Memory B cell (primary cell): ENCODE measurements around the gene MAPK11.

Experiments used
- ATAC-seq: fragments of 150-1000 bp; cut with Tn5 transposase; 2 replicates; pipeline ENCODE4 v1.10.0; 2021; ENCODE audit warnings: low read depth, mild to moderate bottlenecking, moderate library complexity
- DNase-seq, 2 donors: peaks; one replicate each; pipeline ENCODE4 v3.0.0; 2022; ENCODE audit warnings: low spot score in 2 of 2
- H3K27ac Mint-ChIP-seq: one replicate; pipeline ENCODE4 v1.8.0; 2022; ENCODE audit warnings: mild to moderate bottlenecking, moderate library complexity, mixed read lengths
- H3K27me3 Mint-ChIP-seq: one replicate; pipeline ENCODE4 v1.8.0; 2022; ENCODE audit warnings: mixed read lengths
- H3K36me3 Mint-ChIP-seq: one replicate; pipeline ENCODE4 v1.8.0; 2022; ENCODE audit warnings: mild to moderate bottlenecking, mixed read lengths
- H3K4me1 Mint-ChIP-seq: one replicate; pipeline ENCODE4 v1.8.0; 2022; ENCODE audit warnings: mixed read lengths
- H3K4me3 Mint-ChIP-seq: one replicate; pipeline ENCODE4 v1.8.0; 2022; ENCODE audit warnings: mild to moderate bottlenecking, moderate library complexity, mixed read lengths
- H3K9me3 Mint-ChIP-seq: one replicate; pipeline ENCODE4 v1.8.0; 2022; ENCODE audit warnings: mixed read lengths

MAPK11 gene

DNA sequence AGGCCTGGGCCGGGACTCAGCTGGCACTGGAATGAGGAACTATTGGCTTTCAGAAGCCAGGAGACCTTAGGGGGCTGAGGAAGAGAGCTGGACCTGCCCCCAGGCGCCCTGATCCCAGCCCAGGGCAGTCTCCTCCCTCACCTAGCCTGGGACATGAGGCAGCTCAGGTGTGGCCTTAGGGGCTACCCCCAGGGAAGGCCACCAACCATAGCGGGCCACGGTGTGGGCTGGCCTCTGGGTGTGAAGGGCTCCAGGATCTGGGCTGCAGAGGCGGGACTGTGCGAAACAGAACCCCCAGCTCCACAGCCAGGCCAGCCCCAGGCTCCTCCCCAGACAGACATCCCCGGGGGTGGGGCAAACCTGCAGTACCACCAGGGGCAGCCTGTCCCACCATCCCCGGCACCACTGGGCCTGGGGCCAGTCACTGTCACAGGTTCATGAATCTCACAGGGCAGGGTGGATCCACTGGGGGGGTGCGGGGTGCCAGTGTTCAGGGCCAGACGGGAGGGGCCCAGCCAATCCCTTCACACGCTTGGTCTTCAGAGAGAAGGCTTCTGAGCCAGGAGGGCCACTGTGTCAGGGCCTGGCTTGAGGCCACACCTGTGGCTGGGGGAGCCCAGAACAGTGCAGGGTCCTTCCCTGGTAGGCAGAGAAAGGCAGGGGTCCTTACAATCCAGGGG is 33.8 kb upstream of the MAPK11 start:
- Mint-ChIP-seq H3K27me3 (peaks cover under 1% of the 10 kb centered on the region), H3K27ac (peak overlapping the region; percentile 29), H3K4me1 (peaks cover 50% of the 10 kb centered on the region), H3K9me3 (no peaks in the 10 kb centered on the region), H3K4me3 (peak overlapping the region; percentile 60), H3K36me3 (no peaks in the 10 kb centered on the region)
- ATAC-seq (peak; percentile 31), DNase-seq (peak in 1 of 2 donors; percentile 51)

DNA sequence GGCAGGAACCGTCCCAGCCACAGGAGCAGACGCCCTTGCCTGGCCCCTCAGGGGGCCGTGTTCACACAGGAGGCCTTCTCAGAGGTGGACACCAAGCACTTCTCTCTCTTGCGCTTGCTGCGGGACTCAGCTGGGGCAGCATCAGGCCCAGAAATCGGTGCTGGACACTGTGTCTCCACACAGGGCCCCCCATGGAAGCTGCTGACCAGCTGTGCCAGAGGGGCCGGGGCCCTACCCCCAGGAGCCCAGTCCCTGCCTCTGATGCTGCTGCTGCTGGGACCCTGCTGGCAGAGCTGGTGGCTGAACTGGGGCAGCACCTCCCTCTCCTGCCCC is 33.3 kb upstream of the MAPK11 start:
- Mint-ChIP-seq H3K36me3 (no peaks in the 10 kb centered on the region), H3K4me3 (no peak overlapping the region), H3K9me3 (no peaks in the 10 kb centered on the region), H3K27ac (no peak overlapping the region), H3K4me1 (peaks cover 49% of the 10 kb centered on the region), H3K27me3 (peaks cover 3% of the 10 kb centered on the region)
- DNase-seq (no peak), ATAC-seq (no peak)

DNA sequence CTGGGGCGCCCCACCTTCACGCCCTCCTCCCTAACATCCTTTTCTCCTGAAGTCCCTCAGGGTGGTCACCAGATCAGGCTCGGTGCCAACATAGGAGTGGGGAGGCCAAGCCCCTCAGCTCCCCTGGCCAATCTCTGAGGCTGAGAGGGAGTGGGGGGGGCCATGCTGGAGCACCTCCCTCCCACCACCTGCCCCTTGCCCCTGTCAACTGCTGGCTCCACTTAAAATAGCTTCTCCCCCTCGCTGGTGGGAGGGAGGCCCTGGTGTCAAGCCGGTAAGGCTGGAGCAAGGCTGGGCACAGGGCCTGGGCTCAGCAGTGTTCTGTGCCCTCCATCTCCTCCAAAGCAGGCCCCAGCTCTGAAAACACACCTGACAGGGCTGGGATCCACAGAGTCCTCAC is 32.4 kb upstream of the MAPK11 start:
- no peak overlapping the region for H3K27ac Mint-ChIP-seq
- no peak overlapping the region for H3K4me3 Mint-ChIP-seq
- peaks cover 3% of the 10 kb centered on the region for H3K27me3 Mint-ChIP-seq
- ATAC-seq (no peak), DNase-seq (no peak)
- H3K36me3 Mint-ChIP-seq: no peaks in the 10 kb centered on the region
- no peaks in the 10 kb centered on the region for H3K9me3 Mint-ChIP-seq
- peaks cover 49% of the 10 kb centered on the region for H3K4me1 Mint-ChIP-seq

DNA sequence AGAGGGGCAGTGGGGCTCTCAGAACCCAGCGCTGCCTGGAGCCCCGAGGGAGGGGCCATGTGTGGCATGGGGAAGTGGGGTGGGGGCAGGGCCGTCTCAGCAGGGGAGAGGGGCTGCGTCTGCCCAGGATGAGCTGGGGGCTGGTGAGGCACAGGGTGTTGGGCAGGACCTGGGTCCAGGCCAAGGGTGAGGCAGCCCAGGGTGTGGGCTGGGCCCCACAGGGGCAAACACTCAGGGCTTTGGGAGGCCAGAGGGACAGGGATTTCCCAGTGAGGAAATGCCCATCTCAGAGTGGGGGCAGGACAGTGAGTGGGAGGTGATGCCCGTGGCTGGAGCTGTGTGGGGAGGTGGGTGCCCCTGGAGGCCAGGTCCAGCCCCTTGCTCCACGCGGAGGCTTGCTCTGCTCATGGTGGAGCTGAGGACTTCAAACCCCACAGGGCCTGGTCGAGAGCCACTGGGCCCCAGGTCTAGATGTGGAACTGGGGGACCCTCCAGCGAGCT is 31.9 kb upstream of the MAPK11 start:
- no peak for ATAC-seq
- Mint-ChIP-seq H3K4me1 (peaks cover 52% of the 10 kb centered on the region), H3K36me3 (no peaks in the 10 kb centered on the region), H3K27ac (peak overlapping the region; percentile 85), H3K9me3 (no peaks in the 10 kb centered on the region), H3K4me3 (peak overlapping the region; percentile 54), H3K27me3 (peaks cover 7% of the 10 kb centered on the region)
- DNase-seq: no peak

DNA sequence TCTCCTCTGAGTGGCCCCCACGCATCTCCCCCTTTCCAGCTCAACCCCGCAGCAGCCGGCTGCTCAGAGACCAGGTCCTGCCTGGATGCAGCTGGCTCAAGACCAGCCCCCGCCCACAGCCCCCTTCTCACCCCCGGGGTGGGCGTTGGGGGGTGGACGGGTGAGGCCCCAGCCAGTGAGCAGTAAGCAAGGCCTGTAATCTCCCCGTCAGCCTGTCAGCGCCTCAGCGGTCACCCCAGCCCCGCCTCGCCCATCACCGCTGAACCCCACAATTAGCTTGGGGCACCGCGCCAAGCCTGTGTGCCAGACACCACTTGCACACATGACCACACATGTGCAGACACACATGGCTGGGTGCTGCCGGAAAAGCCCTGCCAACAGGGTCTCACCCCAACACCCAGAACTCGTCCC is 31.4 kb upstream of the MAPK11 start:
- Mint-ChIP-seq H3K27ac (peak overlapping the region; percentile 85), H3K9me3 (no peaks in the 10 kb centered on the region), H3K36me3 (no peaks in the 10 kb centered on the region), H3K4me1 (peaks cover 52% of the 10 kb centered on the region), H3K4me3 (peak overlapping the region; percentile 54), H3K27me3 (peaks cover 7% of the 10 kb centered on the region)
- ATAC-seq (peak; percentile 62), DNase-seq (peak in 1 of 2 donors; percentile 56)

DNA sequence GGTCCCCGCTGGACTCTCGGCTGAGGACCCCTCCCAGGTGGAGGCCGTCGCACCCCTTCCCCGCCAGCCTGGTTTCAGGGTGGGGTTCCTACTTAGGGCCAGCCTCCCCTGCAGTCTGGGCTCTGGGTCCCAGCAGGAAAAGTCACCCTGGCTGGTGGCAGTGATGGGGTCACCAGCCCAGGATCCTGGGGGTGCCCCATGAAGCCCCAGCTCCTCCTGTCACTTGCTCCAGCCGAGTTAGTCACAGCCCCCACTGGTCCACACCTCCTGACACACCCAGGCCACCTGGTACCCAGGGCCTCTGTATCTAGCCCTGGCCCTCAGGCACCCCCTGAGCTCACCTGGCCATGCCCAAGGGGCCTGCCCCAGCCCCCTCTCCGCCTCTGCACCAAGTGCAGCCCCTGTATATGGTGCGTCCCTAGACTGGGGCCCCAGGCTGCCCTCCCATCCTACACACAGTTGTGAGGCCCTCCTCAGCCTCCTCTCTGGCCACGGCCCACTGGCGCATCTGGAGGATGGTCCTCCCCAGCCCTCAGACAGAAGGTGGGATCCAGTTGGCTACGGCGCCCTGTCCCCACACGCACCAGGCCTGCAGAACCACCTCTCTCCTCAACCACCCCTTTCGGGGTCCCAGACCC is 30.6 kb upstream of the MAPK11 start:
- H3K36me3 Mint-ChIP-seq: no peaks in the 10 kb centered on the region
- H3K27me3 Mint-ChIP-seq: peaks cover 7% of the 10 kb centered on the region
- H3K9me3 Mint-ChIP-seq: no peaks in the 10 kb centered on the region
- H3K27ac Mint-ChIP-seq: peak overlapping the region; percentile 53
- ATAC-seq: no peak
- peaks cover 45% of the 10 kb centered on the region for H3K4me1 Mint-ChIP-seq
- DNase-seq: no peak
- peak overlapping the region; percentile 46 for H3K4me3 Mint-ChIP-seq

DNA sequence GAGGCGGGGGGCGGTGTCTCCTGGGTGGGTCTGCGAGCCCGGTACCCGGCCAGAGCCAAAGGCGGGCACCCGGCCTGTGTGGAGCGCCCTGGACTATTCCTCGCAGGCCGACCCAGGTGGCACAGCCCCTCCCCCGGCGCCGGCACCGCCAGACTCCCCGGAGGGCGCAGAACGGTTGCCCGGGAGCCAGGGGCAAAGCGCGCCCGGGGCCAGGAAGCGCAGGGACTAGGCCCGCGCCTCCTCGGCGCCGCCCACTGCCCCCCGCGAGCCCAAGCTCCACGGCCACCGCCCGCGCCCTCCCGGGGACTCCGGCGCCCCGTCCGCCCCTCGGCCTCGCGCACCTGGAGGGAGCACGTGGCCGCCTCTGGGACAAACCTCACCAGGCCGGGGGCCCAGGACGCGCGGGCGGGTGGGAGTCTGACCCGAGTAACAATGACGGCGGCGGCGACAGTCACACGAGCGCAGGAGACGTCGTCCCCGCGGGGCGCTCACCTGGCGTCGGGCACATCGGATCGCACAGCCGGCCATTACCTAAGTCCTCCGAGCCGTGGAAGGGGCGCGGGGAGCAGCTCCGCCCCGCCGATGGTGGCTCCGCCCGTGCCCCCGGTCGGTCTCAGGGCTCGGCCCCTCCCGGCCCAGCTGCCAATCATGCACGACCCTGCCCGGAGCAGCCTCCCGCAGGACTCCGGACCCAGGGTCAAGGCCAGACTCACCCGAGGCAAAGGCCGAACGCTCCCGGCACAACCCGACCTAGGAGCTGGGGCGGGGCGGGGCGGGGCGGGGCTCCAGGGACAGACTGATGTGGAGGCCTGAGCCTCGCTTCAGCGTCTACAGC is 29.8 kb upstream of the MAPK11 start:
- H3K36me3 Mint-ChIP-seq: no peaks in the 10 kb centered on the region
- no peaks in the 10 kb centered on the region for H3K9me3 Mint-ChIP-seq
- H3K27me3 Mint-ChIP-seq: peaks cover 7% of the 10 kb centered on the region
- H3K27ac Mint-ChIP-seq: no peak overlapping the region
- no peak for DNase-seq
- peaks cover 42% of the 10 kb centered on the region for H3K4me1 Mint-ChIP-seq
- H3K4me3 Mint-ChIP-seq: no peak overlapping the region
- no peak for ATAC-seq

DNA sequence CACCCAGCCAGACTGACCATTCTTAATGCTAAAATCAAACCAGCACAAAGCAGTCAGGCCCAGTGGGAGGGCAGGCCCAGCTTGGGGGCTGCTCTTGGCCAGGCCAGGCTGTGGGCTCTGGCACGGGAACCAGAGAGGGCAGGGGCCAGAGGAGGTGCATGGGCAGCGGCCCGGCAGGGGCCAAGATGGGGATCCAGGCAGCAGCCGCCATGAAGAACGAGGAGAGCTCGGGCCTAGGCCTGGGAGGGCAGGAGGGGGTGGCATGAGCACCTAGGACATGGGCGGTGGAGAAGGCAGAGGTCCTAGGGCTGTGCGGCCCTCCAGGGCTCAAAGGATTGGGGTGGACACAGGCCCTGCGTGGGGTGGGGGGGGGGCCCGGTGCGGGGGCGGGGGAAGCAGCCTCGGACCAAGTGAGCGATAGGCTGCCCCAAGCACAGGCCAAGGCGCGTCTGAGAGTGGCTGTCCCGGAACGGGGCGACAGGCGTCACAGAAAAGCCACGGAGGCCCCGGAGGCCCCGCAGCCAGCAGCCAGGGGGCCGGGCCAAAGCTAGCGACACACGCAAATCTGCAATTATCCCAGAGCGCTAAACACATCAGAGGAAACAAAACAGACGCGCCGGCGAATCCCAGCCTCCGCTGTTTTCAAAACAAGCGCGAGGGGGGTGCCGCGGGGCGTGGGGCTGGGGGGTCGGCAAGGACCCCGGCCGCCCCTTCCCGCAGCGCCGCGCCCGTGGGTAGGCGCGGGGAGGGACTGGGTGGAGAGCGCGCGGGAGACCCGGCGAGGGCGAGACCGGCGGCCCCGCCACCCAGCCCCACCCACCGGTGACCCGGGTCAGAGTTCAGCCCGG is 29.0 kb upstream of the MAPK11 start:
- H3K9me3 Mint-ChIP-seq: no peaks in the 10 kb centered on the region
- peak overlapping the region; percentile 73 for H3K4me3 Mint-ChIP-seq
- H3K4me1 Mint-ChIP-seq: peaks cover 34% of the 10 kb centered on the region
- DNase-seq: no peak
- H3K27me3 Mint-ChIP-seq: peaks cover 7% of the 10 kb centered on the region
- ATAC-seq: peak; percentile 43
- H3K27ac Mint-ChIP-seq: peak overlapping the region; percentile 50
- no peaks in the 10 kb centered on the region for H3K36me3 Mint-ChIP-seq

DNA sequence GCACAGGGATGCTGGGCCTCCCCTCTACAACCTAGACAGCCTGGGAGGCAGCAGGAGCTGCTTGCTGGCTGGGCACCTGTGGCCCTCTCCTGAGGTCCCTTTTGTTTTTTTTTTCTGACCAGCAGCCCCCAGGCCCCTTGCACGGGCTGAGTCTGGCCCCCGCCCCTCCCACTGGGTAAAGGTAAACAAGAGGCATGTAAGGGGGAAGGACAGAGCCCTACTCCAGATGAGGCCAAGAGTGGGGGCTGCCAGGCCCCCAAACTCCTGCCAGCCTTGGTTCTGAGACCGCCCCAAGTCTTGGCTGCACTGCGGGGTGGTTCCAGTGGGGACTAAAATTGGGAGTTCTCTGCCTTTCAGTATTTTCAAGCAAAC is 28.1 kb upstream of the MAPK11 start:
- peaks cover 7% of the 10 kb centered on the region for H3K27me3 Mint-ChIP-seq
- H3K9me3 Mint-ChIP-seq: no peaks in the 10 kb centered on the region
- H3K27ac Mint-ChIP-seq: no peak overlapping the region
- H3K4me1 Mint-ChIP-seq: peaks cover 28% of the 10 kb centered on the region
- DNase-seq (no peak), ATAC-seq (no peak)
- H3K4me3 Mint-ChIP-seq: no peak overlapping the region
- H3K36me3 Mint-ChIP-seq: no peaks in the 10 kb centered on the region

DNA sequence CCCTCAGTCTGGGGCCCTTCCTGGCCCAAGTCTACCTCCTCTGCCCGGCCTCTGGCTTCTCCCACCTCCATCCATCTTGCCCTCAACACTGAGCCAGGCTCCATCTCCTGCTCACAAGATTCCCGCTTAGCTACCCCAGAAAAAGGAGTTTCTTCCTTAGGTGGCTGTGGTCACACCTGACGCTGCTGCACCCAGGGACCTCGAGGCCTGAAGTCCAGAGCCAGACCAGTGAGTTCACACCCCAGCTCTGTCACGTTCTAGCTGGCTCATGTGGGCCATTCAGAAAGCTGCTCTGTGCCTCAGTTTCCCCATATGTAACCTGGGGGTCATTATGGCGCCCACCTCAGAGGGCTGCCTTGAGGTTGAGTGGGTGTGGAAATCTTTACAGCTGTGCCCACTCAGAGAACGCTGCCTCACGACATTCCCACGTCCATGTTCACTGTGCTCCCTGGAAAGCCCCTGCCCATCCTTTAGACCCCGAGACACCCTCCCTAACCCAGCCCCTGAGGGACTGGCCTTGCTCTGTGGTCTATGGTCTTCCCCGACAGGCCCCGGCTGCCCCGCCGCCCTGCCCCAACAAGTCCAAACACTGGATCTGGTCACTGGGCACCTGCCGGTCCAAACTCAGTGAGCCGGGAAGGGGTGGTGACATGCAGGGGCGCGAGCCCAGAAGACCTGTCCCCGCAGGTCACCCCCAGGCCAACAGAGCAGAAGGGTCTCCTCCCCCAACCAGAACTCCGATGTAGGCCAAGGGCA is 27.5 kb upstream of the MAPK11 start:
- no peak overlapping the region for H3K27ac Mint-ChIP-seq
- no peak overlapping the region for H3K4me3 Mint-ChIP-seq
- no peaks in the 10 kb centered on the region for H3K36me3 Mint-ChIP-seq
- DNase-seq (no peak), ATAC-seq (no peak)
- H3K9me3 Mint-ChIP-seq: no peaks in the 10 kb centered on the region
- peaks cover 7% of the 10 kb centered on the region for H3K27me3 Mint-ChIP-seq
- peaks cover 27% of the 10 kb centered on the region for H3K4me1 Mint-ChIP-seq

DNA sequence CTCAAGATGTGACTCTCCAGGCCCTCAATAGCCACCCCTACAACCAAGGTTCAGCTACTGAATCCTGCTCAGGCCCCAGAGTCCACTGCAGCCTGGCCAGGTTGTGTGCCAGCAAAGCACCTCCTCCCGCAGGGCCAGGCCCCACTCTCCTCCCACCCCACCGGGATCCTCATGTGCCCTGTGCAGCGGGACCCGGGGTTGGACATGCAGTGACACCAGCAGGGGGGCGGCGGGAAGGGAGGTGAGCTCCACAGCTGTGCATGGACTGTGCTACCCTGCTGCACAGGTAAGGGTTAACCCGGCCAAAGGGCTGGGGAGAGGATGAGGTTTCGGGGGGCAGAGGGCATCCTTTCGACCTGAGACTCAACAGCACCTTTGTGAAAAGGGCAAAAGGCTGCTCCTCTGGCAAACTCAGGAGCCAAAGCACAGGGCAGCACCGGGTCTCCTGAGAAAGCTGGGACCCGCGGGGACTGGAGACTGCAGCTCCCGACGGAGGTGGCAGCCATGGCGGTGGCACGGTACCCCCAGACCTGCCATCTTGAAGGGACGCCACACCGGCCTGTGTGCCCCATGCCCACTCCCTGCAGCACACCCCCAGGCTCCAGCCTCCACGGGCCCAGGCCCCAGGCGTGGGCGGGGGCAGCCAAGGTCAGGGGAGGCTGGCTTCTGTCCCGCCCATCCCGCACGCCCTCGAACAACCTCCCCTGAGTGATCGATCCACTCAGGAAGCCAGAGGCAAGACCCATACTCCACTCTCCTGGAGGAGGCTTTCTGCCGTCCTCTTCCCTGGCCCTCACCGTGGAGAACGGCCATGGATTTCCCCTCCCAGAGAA is 26.7 kb upstream of the MAPK11 start:
- H3K36me3 Mint-ChIP-seq: no peaks in the 10 kb centered on the region
- peaks cover 27% of the 10 kb centered on the region for H3K4me1 Mint-ChIP-seq
- no peaks in the 10 kb centered on the region for H3K9me3 Mint-ChIP-seq
- no peak overlapping the region for H3K4me3 Mint-ChIP-seq
- peaks cover 9% of the 10 kb centered on the region for H3K27me3 Mint-ChIP-seq
- DNase-seq (no peak), ATAC-seq (no peak)
- H3K27ac Mint-ChIP-seq: no peak overlapping the region

DNA sequence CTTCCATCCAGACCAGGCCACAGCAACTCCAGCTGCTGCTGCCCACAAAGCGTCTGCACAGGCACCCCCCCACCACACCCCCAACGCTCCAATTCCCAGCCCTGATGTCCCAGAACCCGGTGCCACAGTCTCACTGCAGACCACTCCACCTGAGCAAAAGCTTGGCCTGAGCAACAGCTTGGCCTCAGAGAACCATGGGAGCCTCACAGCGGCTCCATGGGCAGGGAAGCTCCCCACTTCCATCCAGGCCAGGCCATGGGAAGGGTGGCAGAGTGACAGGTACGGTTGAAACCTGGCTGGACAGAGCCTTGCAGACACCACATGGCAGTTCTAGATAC is 24.1 kb upstream of the MAPK11 start:
- H3K9me3 Mint-ChIP-seq: no peaks in the 10 kb centered on the region
- H3K27ac Mint-ChIP-seq: no peak overlapping the region
- H3K36me3 Mint-ChIP-seq: no peaks in the 10 kb centered on the region
- ATAC-seq: no peak
- no peak overlapping the region for H3K4me3 Mint-ChIP-seq
- H3K27me3 Mint-ChIP-seq: peaks cover 15% of the 10 kb centered on the region
- no peak for DNase-seq
- H3K4me1 Mint-ChIP-seq: peaks cover 27% of the 10 kb centered on the region
